K562 (cell line): ENCODE measurements around the gene DPP9. TPM values are rescaled to one million over a fixed set of nuclear protein-coding genes. Genes with fewer than 3 reads are reported as not detected.

ENCODE experiments used
- CBFA2T2 ChIP-seq: fragments of 450-650 bp; conservative IDR thresholded peaks from 2 replicates; pipeline ENCODE4 v1.6.1; 2017; ENCODE audit warnings: mild to moderate bottlenecking
- CBX3 ChIP-seq, 2 experiments: IDR thresholded peaks; 1 replicate in 1 of 2; 2 replicates in 1 of 2; pipeline ENCODE4 v1.6.1; 2012; ENCODE audit warnings: inconsistent platforms in 2 of 2, low read length in 2 of 2, borderline replicate concordance in 1 of 2, control low read depth in 1 of 2
- CHCHD3 ChIP-seq: fragments of 250-450 bp; sonication (Bioruptor Pico); IDR thresholded peaks from 2 replicates; pipeline ENCODE4 v2.1.2; 2022; ENCODE audit warnings: mild to moderate bottlenecking
- ESRRA ChIP-seq: fragments of 450-650 bp; IDR thresholded peaks from 2 replicates; pipeline ENCODE4 v1.6.1; 2014; ENCODE audit warnings: low read depth, mild to moderate bottlenecking, moderate library complexity, borderline replicate concordance
- FOXM1 ChIP-seq, 2 experiments: fragments of 450-650 bp in 1 of 2; sonication (generic) in 1 of 2; formaldehyde crosslinking in 1 of 2; IDR thresholded peaks; 2 replicates each; pipeline versions ENCODE4 v1.6.1 to v1.9.0; 2017 to 2022; ENCODE audit warnings: low read depth in 2 of 2, mild to moderate bottlenecking in 2 of 2, missing genetic modification reagents in 1 of 2, moderate library complexity in 1 of 2
- GTF2A2 ChIP-seq: IDR thresholded peaks from 2 replicates; pipeline ENCODE4 v1.6.1; 2016; ENCODE audit warnings: mild to moderate bottlenecking, missing genetic modification characterization, missing compliant biosample characterization
- HDAC1 ChIP-seq, 2 experiments: fragments of 450-650 bp; IDR thresholded peaks; 2 replicates each; pipeline ENCODE4 v1.6.1; 2016 to 2017; ENCODE audit warnings: inconsistent platforms in 1 of 2, mild to moderate bottlenecking in 1 of 2, moderate library complexity in 1 of 2
- HDGF ChIP-seq: fragments of 450-650 bp; IDR thresholded peaks from 2 replicates; pipeline ENCODE4 v1.6.1; 2016
- HEY1 ChIP-seq: fragments of 250-450 bp; sonication (Bioruptor Pico); IDR thresholded peaks from 2 replicates; pipeline ENCODE4 v1.5.0; 2020; ENCODE audit warnings: mild to moderate bottlenecking, moderate library complexity, borderline replicate concordance
- IFI16 ChIP-seq: fragments of 250-450 bp; sonication (Bioruptor Pico); IDR thresholded peaks from 2 replicates; pipeline ENCODE4 v2.1.2; 2022; ENCODE audit warnings: mild to moderate bottlenecking, inconsistent platforms
- JUND ChIP-seq, 2 experiments: IDR thresholded peaks; 2 replicates in 1 of 2; 3 replicates in 1 of 2; pipeline ENCODE4 v1.6.1; 2011; ENCODE audit warnings: borderline replicate concordance in 2 of 2, low read depth in 2 of 2, low read length in 2 of 2, improper control_type of control experiment in 1 of 2, missing biosample characterization in 1 of 2, missing genetic modification characterization in 1 of 2, missing genetic modification reagents in 1 of 2
- LCOR ChIP-seq: sonication (generic); formaldehyde crosslinking; IDR thresholded peaks from 2 replicates; pipeline ENCODE4 v1.8.0; 2022; ENCODE audit warnings: mild to moderate bottlenecking, missing genetic modification reagents
- MEF2D ChIP-seq: conservative IDR thresholded peaks from 2 replicates; pipeline ENCODE4 v1.6.1; 2016; ENCODE audit warnings: low read depth, missing genetic modification characterization, missing compliant biosample characterization
- NFRKB ChIP-seq: fragments of 450-650 bp; IDR thresholded peaks from 2 replicates; pipeline ENCODE4 v1.6.1; 2016; ENCODE audit warnings: low read depth
- POLR3G ChIP-seq: IDR thresholded peaks from 2 replicates; pipeline ENCODE4 v1.6.1; 2011; ENCODE audit not compliant: insufficient read length, insufficient replicate concordance; ENCODE audit errors: extremely low read depth
- PTBP1 ChIP-seq: fragments of 200-400 bp; formaldehyde crosslinking; IDR thresholded peaks from 2 replicates; pipeline ENCODE4 v1.6.1; 2017; ENCODE audit warnings: low read depth, low read length
- SIN3B ChIP-seq: fragments of 450-650 bp; IDR thresholded peaks from 2 replicates; pipeline ENCODE4 v1.6.1; 2017; ENCODE audit warnings: low read depth, mild to moderate bottlenecking, moderate library complexity
- SNRNP70 ChIP-seq: fragments of 200-400 bp; formaldehyde crosslinking; optimal IDR thresholded peaks from 2 replicates; pipeline ENCODE3; 2017; ENCODE audit warnings: low read depth, low read length
- STAT5B ChIP-seq: fragments of 250-450 bp; sonication (Bioruptor Pico); IDR thresholded peaks from 2 replicates; pipeline ENCODE4 v1.8.0; 2021; ENCODE audit warnings: mild to moderate bottlenecking, inconsistent platforms
- THRAP3 ChIP-seq: fragments of 450-650 bp; IDR thresholded peaks from 2 replicates; pipeline ENCODE4 v1.6.1; 2016; ENCODE audit warnings: mild to moderate bottlenecking, inconsistent platforms, borderline replicate concordance
- ZBTB8A ChIP-seq: fragments of 450-650 bp; IDR thresholded peaks from 2 replicates; pipeline ENCODE4 v1.6.1; 2018; ENCODE audit warnings: mild to moderate bottlenecking, moderate library complexity; ENCODE audit not compliant: partially characterized antibody
- ZNF217 ChIP-seq: sonication (generic); formaldehyde crosslinking; IDR thresholded peaks from 2 replicates; pipeline ENCODE4 v1.8.0; 2022; ENCODE audit warnings: mild to moderate bottlenecking, missing genetic modification reagents
- ZNF263 ChIP-seq: sonication (generic); formaldehyde crosslinking; IDR thresholded peaks from 2 replicates; pipeline ENCODE4 v1.8.0; 2022; ENCODE audit warnings: mild to moderate bottlenecking, missing genetic modification reagents, borderline replicate concordance
- ZNF707 ChIP-seq: fragments of 250-450 bp; sonication (Bioruptor Pico); conservative IDR thresholded peaks from 2 replicates; pipeline ENCODE4 v1.8.0; 2022; ENCODE audit warnings: inconsistent platforms, mild to moderate bottlenecking, moderate library complexity
- polyA plus RNA-seq, 8 experiments: library from polyadenylated mRNA; depleted of rRNA in 4 of 8; stranded (reverse) in 5 of 8; unstranded in 3 of 8; fragments of >200 nt; fragmentation: Nextera tagmentation in 2 of 8; fragmentation: Illumina TruSeq in 1 of 8; extraction: Ambion mirVana in 2 of 8; extraction: Trizol in 1 of 8; gene quantifications; 2 replicates each; pipeline versions ENCODE4 v1.2.1 to v1.2.3, GENCODE V29; 2011 to 2014; ENCODE audit warnings: inconsistent platforms in 1 of 8, missing spikeins in 1 of 8
- total RNA-seq, 7 experiments: library from RNA; depleted of rRNA in 6 of 7; stranded (reverse); fragments of >200 nt in 6 of 7; fragmentation: Illumina TruSeq in 2 of 7; extraction: Trizol in 2 of 7; gene quantifications; 2 replicates each; pipeline versions ENCODE4 v1.2.1 to v1.2.3, GENCODE V29; 2011 to 2021; ENCODE audit warnings: low replicate concordance in 1 of 7
- TF ChIP-seq, protein P1 (sequence below): fragments of 250-450 bp; sonication (Bioruptor Pico); IDR thresholded peaks from 2 replicates; pipeline ENCODE4 v1.8.0; 2021; ENCODE audit warnings: borderline replicate concordance, mild to moderate bottlenecking, moderate library complexity; ENCODE audit not compliant: poor library complexity, severe bottlenecking
- TF ChIP-seq, protein P2 (sequence below), 3 experiments: fragments of 200-800 bp in 1 of 3; sonication (Bioruptor generic) in 1 of 3; sonication (generic) in 1 of 3; formaldehyde crosslinking in 1 of 3; IDR thresholded peaks; 2 replicates each; pipeline versions ENCODE4 v1.6.1 to v1.8.0; 2016 to 2022; ENCODE audit warnings: mild to moderate bottlenecking in 2 of 3, missing compliant biosample characterization in 2 of 3, missing genetic modification characterization in 2 of 3, missing genetic modification reagents in 1 of 3
- TF ChIP-seq, protein P3 (sequence below): IDR thresholded peaks from 2 replicates; pipeline ENCODE4 v1.6.1; 2016; ENCODE audit warnings: missing genetic modification characterization, missing compliant biosample characterization

DPP9 gene
- total and polyA plus RNA-seq, 9 of the 15 experiments (the other 6 are each of a cell fraction or from before 2014, with no cell fraction given) = 0.90 to 66.7 (median 24.5) TPM

DNA sequence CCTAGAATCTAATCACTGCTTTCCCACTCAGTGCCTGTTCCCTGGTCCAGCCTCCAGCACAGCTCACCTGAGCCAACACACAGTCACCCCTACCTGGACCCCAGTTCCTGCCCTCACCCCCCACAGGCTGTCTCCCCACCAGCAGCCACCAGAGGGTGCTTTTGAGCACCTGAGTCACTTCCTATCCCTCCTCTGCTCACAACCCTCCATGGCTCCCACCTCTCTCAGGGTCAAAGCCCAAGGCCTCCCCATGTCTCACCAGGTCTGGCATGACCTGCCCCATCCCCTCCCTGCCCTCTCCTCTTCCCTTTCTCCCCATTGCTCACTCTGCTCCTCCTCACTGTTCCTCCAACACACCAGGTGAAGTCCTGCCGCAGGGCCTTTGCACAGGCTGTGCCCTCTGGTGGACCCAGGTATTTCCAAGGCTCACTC lies 7.1 kb upstream of the DPP9 start (continued):
- TF ChIP-seq, protein P1, sequence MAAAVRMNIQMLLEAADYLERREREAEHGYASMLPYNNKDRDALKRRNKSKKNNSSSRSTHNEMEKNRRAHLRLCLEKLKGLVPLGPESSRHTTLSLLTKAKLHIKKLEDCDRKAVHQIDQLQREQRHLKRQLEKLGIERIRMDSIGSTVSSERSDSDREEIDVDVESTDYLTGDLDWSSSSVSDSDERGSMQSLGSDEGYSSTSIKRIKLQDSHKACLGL = no peak
- TF ChIP-seq ZNF707 (CRISPR knock-in tag) (no peak), CBX3 (IDR thresholded peaks at IDR 0.05; ENCODE audit: borderline replicate concordance in 1 of 2, low read length in 2 of 2) (no peak), HDGF (peak; percentile 56; the same call in 1 of the 2 replicates), NFRKB (no peak), POLR3G (no peak), ZNF263 (CRISPR knock-in tag) (no peak), ZNF217 (CRISPR knock-in tag) (no peak), CBFA2T2 (no peak), PTBP1 (peak; percentile 45; the same call in 1 of the 2 replicates), STAT5B (no peak), SIN3B (no peak), LCOR (no peak), HEY1 (CRISPR knock-in tag) (no peak), JUND (IDR thresholded peaks at IDR 0.05; ENCODE audit: borderline replicate concordance, low read depth, low read length) (0 out of 2 replicates have a peak, but pooled peaks have one; percentile 6), JUND (tag; IDR thresholded peaks at IDR 0.05; ENCODE audit: borderline replicate concordance, low read depth, low read length) (no peak), MEF2D (tag) (no peak), GTF2A2 (tag) (no peak), ZBTB8A (no peak), FOXM1 (IDR thresholded peaks at IDR 0.05; ENCODE audit: low read depth) (no peak), FOXM1 (CRISPR knock-in tag; IDR thresholded peaks at IDR 0.05; ENCODE audit: low read depth) (no peak), CHCHD3 (CRISPR knock-in tag) (no peak), SNRNP70 (no peak), HDAC1 (IDR thresholded peaks at IDR 0.05) (peak; percentile 66 to 76; a peak in 2 of 4 replicates), ESRRA (peak; percentile 49; the same call in 1 of the 2 replicates), IFI16 (CRISPR knock-in tag) (no peak), THRAP3 (0 out of 2 replicates have a peak, but pooled peaks have one; percentile 46)
- TF ChIP-seq, protein P2, sequence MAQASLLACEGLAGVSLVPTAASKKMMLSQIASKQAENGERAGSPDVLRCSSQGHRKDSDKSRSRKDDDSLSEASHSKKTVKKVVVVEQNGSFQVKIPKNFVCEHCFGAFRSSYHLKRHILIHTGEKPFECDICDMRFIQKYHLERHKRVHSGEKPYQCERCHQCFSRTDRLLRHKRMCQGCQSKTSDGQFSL (CRISPR knock-in tag; IDR thresholded peaks at IDR 0.05) = peak; percentile 94
- TF ChIP-seq, protein P2 (tag; IDR thresholded peaks at IDR 0.05) = no peak; a peak in 1 of 4 replicates
- TF ChIP-seq, protein P3, sequence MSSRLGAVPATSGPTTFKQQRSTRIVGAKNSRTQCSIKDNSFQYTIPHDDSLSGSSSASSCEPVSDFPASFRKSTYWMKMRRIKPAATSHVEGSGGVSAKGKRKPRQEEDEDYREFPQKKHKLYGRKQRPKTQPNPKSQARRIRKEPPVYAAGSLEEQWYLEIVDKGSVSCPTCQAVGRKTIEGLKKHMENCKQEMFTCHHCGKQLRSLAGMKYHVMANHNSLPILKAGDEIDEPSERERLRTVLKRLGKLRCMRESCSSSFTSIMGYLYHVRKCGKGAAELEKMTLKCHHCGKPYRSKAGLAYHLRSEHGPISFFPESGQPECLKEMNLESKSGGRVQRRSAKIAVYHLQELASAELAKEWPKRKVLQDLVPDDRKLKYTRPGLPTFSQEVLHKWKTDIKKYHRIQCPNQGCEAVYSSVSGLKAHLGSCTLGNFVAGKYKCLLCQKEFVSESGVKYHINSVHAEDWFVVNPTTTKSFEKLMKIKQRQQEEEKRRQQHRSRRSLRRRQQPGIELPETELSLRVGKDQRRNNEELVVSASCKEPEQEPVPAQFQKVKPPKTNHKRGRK (tag) = no peak
